Measurements from ENCODE around the gene ZNF804B.

ZNF804B gene

GRCh38 chr7:88842201-88842600 is 82.7 kb downstream of the ZNF804B start:
- DNase-seq = no peak

GRCh38 chr7:88845091-88845490 is 85.6 kb downstream of the ZNF804B start:
- DNase-seq = no peak

GRCh38 chr7:88851220-88851619 is 91.7 kb downstream of the ZNF804B start:
- no peak for DNase-seq

GRCh38 chr7:88859288-88859687 is 99.8 kb downstream of the ZNF804B start:
- DNase-seq = no peak

- DNase-seq = no peak
These were observed 106.9 kb downstream of the ZNF804B start for GRCh38 chr7:88866265-88866863.

GRCh38 chr7:88867158-88867557 is 107.7 kb downstream of the ZNF804B start:
- no peak for DNase-seq

GRCh38 chr7:88868456-88868855 is 109.0 kb downstream of the ZNF804B start:
- DNase-seq = no peak

GRCh38 chr7:88881136-88881535 is 121.6 kb downstream of the ZNF804B start:
- no peak for DNase-seq

GRCh38 chr7:88885131-88885530 is 125.6 kb downstream of the ZNF804B start:
- no peak for DNase-seq

- no peak for DNase-seq
These were observed 129.2 kb downstream of the ZNF804B start for GRCh38 chr7:88888684-88889083.

- DNase-seq = no peak
These were observed 151.0 kb downstream of the ZNF804B start for GRCh38 chr7:88910516-88910915.

- DNase-seq = no peak
These were observed 153.4 kb downstream of the ZNF804B start for GRCh38 chr7:88912852-88913251.

GRCh38 chr7:88915615-88916014 is 156.1 kb downstream of the ZNF804B start:
- DNase-seq = no peak

- no peak for DNase-seq
These were observed 160.1 kb downstream of the ZNF804B start for GRCh38 chr7:88919478-88920131.

GRCh38 chr7:88922944-88923343 is 163.4 kb downstream of the ZNF804B start:
- no peak for DNase-seq

- no peak for DNase-seq
These were observed 168.8 kb downstream of the ZNF804B start for GRCh38 chr7:88928276-88928675.

GRCh38 chr7:88929719-88930118 is 170.2 kb downstream of the ZNF804B start:
- no peak for DNase-seq

GRCh38 chr7:88933285-88933684 is 173.8 kb downstream of the ZNF804B start:
- no peak for DNase-seq

- DNase-seq = no peak
These were observed 183.5 kb downstream of the ZNF804B start for GRCh38 chr7:88942815-88943501.

GRCh38 chr7:88951826-88952225 is 192.3 kb downstream of the ZNF804B start:
- DNase-seq = no peak

- DNase-seq = no peak
These were observed 204.9 kb downstream of the ZNF804B start for GRCh38 chr7:88964418-88964817.

- DNase-seq = no peak
These were observed 205.9 kb downstream of the ZNF804B start for GRCh38 chr7:88965371-88965770.

- no peak for DNase-seq
These were observed 207.9 kb downstream of the ZNF804B start for GRCh38 chr7:88967432-88967831.

- no peak for DNase-seq
These were observed 209.7 kb downstream of the ZNF804B start for GRCh38 chr7:88969167-88969566.

Data from C1 segment of cervical spinal cord (tissue), 14 donors.